ENCODE data around the gene C2CD2. TPM values are rescaled to one million over a fixed set of nuclear protein-coding genes. Genes with fewer than 3 reads are reported as not detected.

Gene C2CD2
- total RNA-seq, 6 donors from 2014 or later, result 9.6 to 34.6 (median 22.0) TPM

DNA sequence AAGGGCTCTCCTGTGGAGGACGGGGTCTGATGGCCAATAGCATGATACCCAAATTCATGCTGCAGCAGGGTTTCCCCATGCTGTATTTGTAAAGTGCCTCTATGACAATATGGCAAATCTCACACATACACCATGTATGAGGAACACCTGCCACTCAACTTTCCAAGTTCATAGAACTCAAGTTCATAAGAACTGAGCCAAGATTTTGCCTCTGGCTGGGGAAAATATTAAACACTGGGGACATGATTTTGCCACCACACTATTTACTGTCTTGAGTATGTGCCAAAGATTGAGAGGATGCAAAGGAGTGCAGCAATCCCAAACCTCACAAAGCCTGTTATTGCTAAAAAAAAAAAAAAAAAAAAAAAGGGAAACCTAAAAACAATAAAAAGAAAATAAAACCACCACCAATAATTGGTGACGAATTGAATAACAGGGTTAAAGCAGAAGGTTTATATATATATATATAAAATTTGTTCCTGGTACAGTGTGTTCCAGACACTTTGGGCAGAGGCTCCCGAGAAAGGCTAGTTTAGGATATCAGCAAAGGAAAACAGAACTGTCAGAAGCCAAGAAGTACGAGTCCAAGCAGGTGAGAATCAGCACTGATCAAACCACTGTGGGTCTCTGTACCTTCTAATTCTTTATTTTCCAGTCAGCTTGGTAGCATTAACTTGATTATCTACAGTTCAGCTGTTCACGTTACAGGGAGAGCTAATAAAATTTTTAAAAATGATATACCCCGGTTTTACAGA lies 32.0 kb upstream of the C2CD2 start:
- WGBS, 2 donors, result 80 to 84% methylated on average over 6 of the region's 6 CpGs
- H3K4me1 ChIP-seq, result no peaks in the 10 kb centered on the region
- no peak overlapping the region for H3K4me3 ChIP-seq
- TF ChIP-seq EP300 (IDR thresholded peaks at IDR 0.05), result no peak
- no peaks in the 10 kb centered on the region for H3K27me3 ChIP-seq
- H3K36me3 ChIP-seq, result peaks cover 0 to 4% (median 1%) of the 10 kb centered on the region in 4 donors
- ATAC-seq (ENCODE audit: low FRiP score in 2 of 2), result no peak
- no peaks in the 10 kb centered on the region for H3K9me3 ChIP-seq
- no peak overlapping the region for H3K27ac ChIP-seq
- no peak for DNase-seq

DNA sequence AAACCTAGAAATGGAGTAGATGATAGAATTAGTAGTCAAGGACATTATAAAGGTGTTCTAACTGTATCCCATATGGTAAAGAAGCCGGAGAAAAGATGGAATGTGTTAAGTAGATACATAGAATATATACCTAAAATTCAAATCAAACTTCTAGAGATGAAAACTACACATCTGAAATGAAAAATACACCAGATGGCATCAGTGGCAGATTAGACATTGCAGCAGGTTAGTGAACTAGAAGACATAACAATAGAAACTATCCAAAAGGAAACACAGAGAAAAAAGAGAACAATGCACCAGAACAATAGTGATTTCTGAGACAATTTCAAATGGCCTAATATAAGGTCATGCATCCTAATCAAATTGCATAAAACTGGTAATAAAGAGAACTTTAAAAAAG lies 29.4 kb upstream of the C2CD2 start:
- 96 to 100% methylated on average over 1 of the region's 1 CpG for WGBS, 2 donors
- ATAC-seq (ENCODE audit: low FRiP score in 2 of 2), result no peak
- no peaks in the 10 kb centered on the region for H3K9me3 ChIP-seq

DNA sequence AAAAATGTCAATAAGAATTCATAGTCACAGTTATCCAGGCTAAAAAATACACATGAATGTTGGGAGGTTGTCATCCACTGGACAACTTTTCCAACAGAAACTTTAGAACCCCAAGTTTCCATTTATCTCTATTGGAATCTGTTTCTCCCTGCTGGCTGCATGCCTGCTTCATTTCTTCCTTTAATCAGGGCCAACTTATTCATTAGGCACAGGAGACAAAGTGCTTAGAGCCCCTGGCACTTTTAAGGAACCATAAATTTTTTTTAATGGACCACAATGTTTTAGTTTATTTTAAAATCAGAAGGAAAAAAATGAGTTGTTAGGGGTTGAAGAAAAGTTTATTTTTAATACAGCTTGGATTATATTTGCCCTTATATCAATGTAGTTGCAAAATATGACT lies 26.7 kb upstream of the C2CD2 start:
- Histone ChIP-seq H3K4me3 (no peak overlapping the region), H3K36me3 (no peaks in the 10 kb centered on the region), H3K27me3 (no peaks in the 10 kb centered on the region), H3K4me1 (no peaks in the 10 kb centered on the region), H3K27ac (no peak overlapping the region), H3K9me3 (no peaks in the 10 kb centered on the region)
- DNase-seq, result no peak
- ATAC-seq (ENCODE audit: low FRiP score in 2 of 2), result no peak
- no peak for TF ChIP-seq EP300 (IDR thresholded peaks at IDR 0.05)
- TF ChIP-seq, protein P1, sequence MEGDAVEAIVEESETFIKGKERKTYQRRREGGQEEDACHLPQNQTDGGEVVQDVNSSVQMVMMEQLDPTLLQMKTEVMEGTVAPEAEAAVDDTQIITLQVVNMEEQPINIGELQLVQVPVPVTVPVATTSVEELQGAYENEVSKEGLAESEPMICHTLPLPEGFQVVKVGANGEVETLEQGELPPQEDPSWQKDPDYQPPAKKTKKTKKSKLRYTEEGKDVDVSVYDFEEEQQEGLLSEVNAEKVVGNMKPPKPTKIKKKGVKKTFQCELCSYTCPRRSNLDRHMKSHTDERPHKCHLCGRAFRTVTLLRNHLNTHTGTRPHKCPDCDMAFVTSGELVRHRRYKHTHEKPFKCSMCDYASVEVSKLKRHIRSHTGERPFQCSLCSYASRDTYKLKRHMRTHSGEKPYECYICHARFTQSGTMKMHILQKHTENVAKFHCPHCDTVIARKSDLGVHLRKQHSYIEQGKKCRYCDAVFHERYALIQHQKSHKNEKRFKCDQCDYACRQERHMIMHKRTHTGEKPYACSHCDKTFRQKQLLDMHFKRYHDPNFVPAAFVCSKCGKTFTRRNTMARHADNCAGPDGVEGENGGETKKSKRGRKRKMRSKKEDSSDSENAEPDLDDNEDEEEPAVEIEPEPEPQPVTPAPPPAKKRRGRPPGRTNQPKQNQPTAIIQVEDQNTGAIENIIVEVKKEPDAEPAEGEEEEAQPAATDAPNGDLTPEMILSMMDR (IDR thresholded peaks at IDR 0.05), result no peak
- no peak for TF ChIP-seq POLR2A (IDR thresholded peaks at IDR 0.05)
- no peak for TF ChIP-seq POLR2AphosphoS5 (IDR thresholded peaks at IDR 0.05)

More for the DNA sequence above, 29.4 kb upstream of the C2CD2 start:
- no peak for DNase-seq
- no peaks in the 10 kb centered on the region for H3K4me1 ChIP-seq
- TF ChIP-seq, protein P1 (IDR thresholded peaks at IDR 0.05), result no peak
- TF ChIP-seq POLR2A (IDR thresholded peaks at IDR 0.05), result no peak
- no peak for TF ChIP-seq POLR2AphosphoS5 (IDR thresholded peaks at IDR 0.05)
- no peak for TF ChIP-seq EP300 (IDR thresholded peaks at IDR 0.05)
- H3K27me3 ChIP-seq, result no peaks in the 10 kb centered on the region
- no peaks in the 10 kb centered on the region for H3K36me3 ChIP-seq
- H3K4me3 ChIP-seq, result no peak overlapping the region
- H3K27ac ChIP-seq, result no peak overlapping the region

DNA sequence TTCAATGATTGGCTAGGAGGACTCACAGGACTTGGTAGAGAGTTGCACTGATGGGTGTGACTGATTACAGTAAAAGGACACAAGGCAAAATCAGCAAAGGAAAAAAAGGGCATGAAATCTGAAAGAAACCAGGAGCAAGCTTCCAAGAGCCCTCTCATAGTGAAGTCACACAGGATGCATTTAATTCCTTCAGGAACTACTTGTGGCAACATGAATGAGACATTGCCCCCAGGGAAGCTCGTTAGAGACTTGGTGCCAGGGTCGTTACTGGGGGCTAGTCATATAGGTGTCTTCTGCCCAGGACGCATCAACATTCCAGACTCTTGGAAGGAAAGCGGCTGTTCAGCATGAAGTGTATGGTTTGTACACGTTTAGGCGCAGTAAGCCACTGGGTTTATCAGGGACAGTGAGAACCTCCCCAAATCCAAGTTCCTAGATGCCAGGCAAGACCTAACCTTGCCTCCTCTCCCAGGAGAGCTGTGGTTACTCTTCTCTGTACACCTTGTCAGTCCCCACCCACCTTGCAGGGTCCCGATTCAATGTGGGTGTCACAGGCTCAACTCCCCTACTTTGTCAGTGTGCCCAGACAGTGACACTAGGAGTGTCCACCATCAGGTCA lies 26.0 kb upstream of the C2CD2 start:
- Histone ChIP-seq H3K4me1 (peaks cover 0 to under 1% (median 0%) of the 10 kb centered on the region in 4 donors), H3K27me3 (no peaks in the 10 kb centered on the region), H3K27ac (no peak overlapping the region), H3K4me3 (no peak overlapping the region), H3K36me3 (no peaks in the 10 kb centered on the region), H3K9me3 (no peaks in the 10 kb centered on the region)
- ATAC-seq (ENCODE audit: low FRiP score in 2 of 2) (no peak), DNase-seq (no peak)
- 88 to 89% methylated on average over 7 of the region's 7 CpGs for WGBS, 2 donors
- TF ChIP-seq EP300 (IDR thresholded peaks at IDR 0.05) (no peak), POLR2AphosphoS5 (IDR thresholded peaks at IDR 0.05) (no peak), POLR2A (IDR thresholded peaks at IDR 0.05) (no peak)
- TF ChIP-seq, protein P1 (IDR thresholded peaks at IDR 0.05), result no peak

DNA sequence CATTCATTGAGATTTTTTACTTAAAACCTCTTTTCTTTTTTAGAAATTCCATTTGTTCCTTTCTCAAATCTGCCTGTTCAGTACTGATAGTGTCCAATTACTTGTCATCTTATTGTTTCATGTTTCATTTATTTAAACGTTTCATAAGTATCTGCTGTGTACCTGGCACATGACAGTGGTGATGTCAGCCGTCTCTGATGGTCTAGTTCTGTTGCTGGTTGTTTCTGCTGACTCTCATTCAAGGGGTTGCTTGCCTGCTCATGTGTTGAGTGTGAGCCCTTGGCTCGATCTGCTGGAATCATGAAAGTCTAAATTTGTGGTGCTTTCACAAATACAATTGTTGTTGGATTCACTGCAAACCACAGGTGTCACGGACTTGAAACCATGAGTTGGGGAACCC lies 25.5 kb upstream of the C2CD2 start:
- Histone ChIP-seq H3K9me3 (no peaks in the 10 kb centered on the region), H3K27me3 (no peaks in the 10 kb centered on the region), H3K27ac (no peak overlapping the region), H3K36me3 (no peaks in the 10 kb centered on the region), H3K4me1 (peaks cover 0 to 5% (median 2%) of the 10 kb centered on the region in 4 donors), H3K4me3 (no peak overlapping the region)
- ATAC-seq (ENCODE audit: low FRiP score in 2 of 2) (no peak), DNase-seq (no peak)
- WGBS, 2 donors, result 89 to 90% methylated on average over 4 of the region's 4 CpGs
- TF ChIP-seq, protein P1 (IDR thresholded peaks at IDR 0.05), result no peak
- TF ChIP-seq EP300 (IDR thresholded peaks at IDR 0.05), result no peak
- TF ChIP-seq POLR2AphosphoS5 (IDR thresholded peaks at IDR 0.05), result no peak
- no peak for TF ChIP-seq POLR2A (IDR thresholded peaks at IDR 0.05)
